HEK293 (cell line): ENCODE data around the gene DYNLT2B.
"Not testable (repeated sequence)": the region's sequence is repeated elsewhere in the genome, so short reads cannot be mapped to it uniquely, and the experiment has no call there.

ENCODE experiments used
- ZNF292 ChIP-seq: fragments of 450-650 bp; formaldehyde crosslinking; IDR thresholded peaks from 2 replicates; pipeline ENCODE4 v1.5.1; 2016; ENCODE audit warnings: low read depth, missing biosample characterization, missing genetic modification characterization, borderline replicate concordance
- TF ChIP-seq, protein P1 (sequence below): fragments of 450-650 bp; formaldehyde crosslinking; IDR thresholded peaks from 2 replicates; pipeline ENCODE4 v1.5.1; 2016; ENCODE audit warnings: missing biosample characterization, missing genetic modification characterization
- TF ChIP-seq, protein P2 (sequence below): fragments of 450-650 bp; formaldehyde crosslinking; IDR thresholded peaks from 2 replicates; pipeline ENCODE4 v1.5.1; 2016; ENCODE audit warnings: missing biosample characterization, missing genetic modification characterization

DNA sequence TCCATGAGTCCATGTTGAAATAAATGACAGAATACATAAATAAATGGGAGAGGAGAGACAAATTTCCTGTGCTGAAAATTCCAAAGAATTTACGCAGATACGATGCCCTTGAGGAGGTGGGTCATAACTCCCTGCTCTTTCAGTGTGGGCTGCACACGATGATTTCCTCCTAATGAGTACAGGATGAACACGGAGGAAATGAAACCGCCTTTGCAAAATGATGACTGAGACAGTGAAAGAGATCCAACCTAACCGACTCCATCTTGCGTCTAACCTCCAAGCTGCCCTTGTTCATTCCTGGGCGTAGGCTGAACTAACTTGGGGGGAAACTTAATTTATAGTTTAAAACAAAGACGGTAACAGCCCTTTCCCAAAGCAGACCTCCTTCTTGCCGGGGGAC, 15.5 kb downstream of the DYNLT2B start:
- TF ChIP-seq, protein P1, sequence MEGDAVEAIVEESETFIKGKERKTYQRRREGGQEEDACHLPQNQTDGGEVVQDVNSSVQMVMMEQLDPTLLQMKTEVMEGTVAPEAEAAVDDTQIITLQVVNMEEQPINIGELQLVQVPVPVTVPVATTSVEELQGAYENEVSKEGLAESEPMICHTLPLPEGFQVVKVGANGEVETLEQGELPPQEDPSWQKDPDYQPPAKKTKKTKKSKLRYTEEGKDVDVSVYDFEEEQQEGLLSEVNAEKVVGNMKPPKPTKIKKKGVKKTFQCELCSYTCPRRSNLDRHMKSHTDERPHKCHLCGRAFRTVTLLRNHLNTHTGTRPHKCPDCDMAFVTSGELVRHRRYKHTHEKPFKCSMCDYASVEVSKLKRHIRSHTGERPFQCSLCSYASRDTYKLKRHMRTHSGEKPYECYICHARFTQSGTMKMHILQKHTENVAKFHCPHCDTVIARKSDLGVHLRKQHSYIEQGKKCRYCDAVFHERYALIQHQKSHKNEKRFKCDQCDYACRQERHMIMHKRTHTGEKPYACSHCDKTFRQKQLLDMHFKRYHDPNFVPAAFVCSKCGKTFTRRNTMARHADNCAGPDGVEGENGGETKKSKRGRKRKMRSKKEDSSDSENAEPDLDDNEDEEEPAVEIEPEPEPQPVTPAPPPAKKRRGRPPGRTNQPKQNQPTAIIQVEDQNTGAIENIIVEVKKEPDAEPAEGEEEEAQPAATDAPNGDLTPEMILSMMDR (tag by site-specific recombination) = not testable (repeated sequence)
- TF ChIP-seq ZNF292 (tag by site-specific recombination) = not testable (repeated sequence)
- TF ChIP-seq, protein P2, sequence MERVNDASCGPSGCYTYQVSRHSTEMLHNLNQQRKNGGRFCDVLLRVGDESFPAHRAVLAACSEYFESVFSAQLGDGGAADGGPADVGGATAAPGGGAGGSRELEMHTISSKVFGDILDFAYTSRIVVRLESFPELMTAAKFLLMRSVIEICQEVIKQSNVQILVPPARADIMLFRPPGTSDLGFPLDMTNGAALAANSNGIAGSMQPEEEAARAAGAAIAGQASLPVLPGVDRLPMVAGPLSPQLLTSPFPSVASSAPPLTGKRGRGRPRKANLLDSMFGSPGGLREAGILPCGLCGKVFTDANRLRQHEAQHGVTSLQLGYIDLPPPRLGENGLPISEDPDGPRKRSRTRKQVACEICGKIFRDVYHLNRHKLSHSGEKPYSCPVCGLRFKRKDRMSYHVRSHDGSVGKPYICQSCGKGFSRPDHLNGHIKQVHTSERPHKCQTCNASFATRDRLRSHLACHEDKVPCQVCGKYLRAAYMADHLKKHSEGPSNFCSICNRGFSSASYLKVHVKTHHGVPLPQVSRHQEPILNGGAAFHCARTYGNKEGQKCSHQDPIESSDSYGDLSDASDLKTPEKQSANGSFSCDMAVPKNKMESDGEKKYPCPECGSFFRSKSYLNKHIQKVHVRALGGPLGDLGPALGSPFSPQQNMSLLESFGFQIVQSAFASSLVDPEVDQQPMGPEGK = not testable (repeated sequence)
